ENCODE results near the gene CUEDC1.

- TF ChIP-seq CTCF (IDR thresholded peaks at IDR 0.05; ENCODE audit: poor library complexity), result no peak
- TF ChIP-seq EZH2 (IDR thresholded peaks at IDR 0.05; ENCODE audit: borderline replicate concordance), result no peak
Measured at GRCh38 chr17:57881143-57881542, 74.1 kb downstream of the CUEDC1 start.

All from hepatocyte (in vitro differentiated cells).